Upper lobe of left lung (tissue), 6 donors: ENCODE results near the gene PRKCQ. TPM values are rescaled to one million over a fixed set of nuclear protein-coding genes. Genes with fewer than 3 reads are reported as not detected.
"Not testable (repeated sequence)": the region's sequence is repeated elsewhere in the genome, so short reads cannot be mapped to it uniquely, and the experiment has no call there.

Source experiments
- ATAC-seq, 2 donors: fragments of 200-7000 bp; cut with Tn5 transposase; one replicate each; pipeline ENCODE4 v1.9.1; 2022; ENCODE audit warnings: mild to moderate bottlenecking in 2 of 2, moderate library complexity in 2 of 2; ENCODE audit not compliant: low FRiP score in 2 of 2
- DNase-seq, 2 donors: peaks; one replicate each; pipeline ENCODE4 v3.0.0-alpha.2; 2019 to 2020
- H3K27ac ChIP-seq, 4 donors: fragments of 200-600 bp; sonication (generic); one replicate each; pipeline ENCODE4 v1.5.1; 2016 to 2019
- H3K27me3 ChIP-seq, 4 donors: fragments of 200-600 bp; sonication (generic); one replicate each; pipeline ENCODE4 v1.5.1; 2017 to 2019
- H3K36me3 ChIP-seq, 4 donors: fragments of 200-600 bp; sonication (generic); one replicate each; pipeline ENCODE4 v1.5.1; 2016 to 2019
- H3K4me1 ChIP-seq, 4 donors: fragments of 200-600 bp; sonication (generic); one replicate each; pipeline ENCODE4 v1.5.1; 2018 to 2019
- H3K4me3 ChIP-seq, 4 donors: fragments of 200-600 bp; sonication (generic); one replicate each; pipeline ENCODE4 v1.5.1; 2017 to 2019; ENCODE audit warnings: mild to moderate bottlenecking in 2 of 4, moderate library complexity in 1 of 4
- H3K9me3 ChIP-seq, 4 donors: fragments of 200-600 bp; sonication (generic); one replicate each; pipeline ENCODE4 v1.5.1; 2018 to 2019
- EP300 ChIP-seq, 4 donors: sonication (generic); formaldehyde crosslinking; IDR thresholded peaks; one replicate each; pipeline ENCODE4 v1.5.1; 2017; ENCODE audit warnings: antibody characterized with exemption in 4 of 4, control low read depth in 2 of 4
- POLR2A ChIP-seq, 4 donors: fragments of 450-650 bp; IDR thresholded peaks; one replicate each; pipeline ENCODE4 v1.5.1; 2016 to 2017; ENCODE audit warnings: antibody characterized with exemption in 4 of 4, mild to moderate bottlenecking in 2 of 4
- POLR2AphosphoS5 ChIP-seq, 2 donors: sonication (generic); formaldehyde crosslinking; IDR thresholded peaks; one replicate each; pipeline ENCODE4 v1.5.1; 2017; ENCODE audit warnings: antibody characterized with exemption in 2 of 2
- WGBS, 2 donors: methylation state at CpG; one replicate each; pipeline ENCODE4 v1.1.5; 2017 to 2018; 5-methylcytosine and 5-hydroxymethylcytosine counted together
- total RNA-seq, 6 donors: library from RNA; depleted of rRNA in 4 of 6; stranded (reverse); fragments of >200 nt in 4 of 6; gene quantifications; one replicate each; pipeline versions ENCODE4 v1.1.0 to v1.2.1, GENCODE V29; 2016 to 2021
- TF ChIP-seq, protein P1 (sequence below), 6 experiments: fragments of 450-650 bp in 4 of 6; fragments of 200-600 bp in 2 of 6; sonication (generic) in 2 of 6; IDR thresholded peaks; one replicate each; pipeline ENCODE4 v1.5.1; 2016 to 2019; ENCODE audit warnings: antibody characterized with exemption in 6 of 6
- donor health status: DM: no; HTN: no; CAD: no; lungs with moderate emphysema.
- donor health status: DM: no; HTN: yes; CAD: no; lungs with severe emphysema.

The PRKCQ gene
- total RNA-seq, 6 donors from 2014 or later: 6.5 to 16.8 (median 11.2) TPM

- no peak for TF ChIP-seq POLR2A (IDR thresholded peaks at IDR 0.05)
- no peak for TF ChIP-seq EP300 (IDR thresholded peaks at IDR 0.05)
- TF ChIP-seq, protein P1, sequence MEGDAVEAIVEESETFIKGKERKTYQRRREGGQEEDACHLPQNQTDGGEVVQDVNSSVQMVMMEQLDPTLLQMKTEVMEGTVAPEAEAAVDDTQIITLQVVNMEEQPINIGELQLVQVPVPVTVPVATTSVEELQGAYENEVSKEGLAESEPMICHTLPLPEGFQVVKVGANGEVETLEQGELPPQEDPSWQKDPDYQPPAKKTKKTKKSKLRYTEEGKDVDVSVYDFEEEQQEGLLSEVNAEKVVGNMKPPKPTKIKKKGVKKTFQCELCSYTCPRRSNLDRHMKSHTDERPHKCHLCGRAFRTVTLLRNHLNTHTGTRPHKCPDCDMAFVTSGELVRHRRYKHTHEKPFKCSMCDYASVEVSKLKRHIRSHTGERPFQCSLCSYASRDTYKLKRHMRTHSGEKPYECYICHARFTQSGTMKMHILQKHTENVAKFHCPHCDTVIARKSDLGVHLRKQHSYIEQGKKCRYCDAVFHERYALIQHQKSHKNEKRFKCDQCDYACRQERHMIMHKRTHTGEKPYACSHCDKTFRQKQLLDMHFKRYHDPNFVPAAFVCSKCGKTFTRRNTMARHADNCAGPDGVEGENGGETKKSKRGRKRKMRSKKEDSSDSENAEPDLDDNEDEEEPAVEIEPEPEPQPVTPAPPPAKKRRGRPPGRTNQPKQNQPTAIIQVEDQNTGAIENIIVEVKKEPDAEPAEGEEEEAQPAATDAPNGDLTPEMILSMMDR (IDR thresholded peaks at IDR 0.05): no peak
- no peak for TF ChIP-seq POLR2AphosphoS5 (IDR thresholded peaks at IDR 0.05)
- no peaks in the 10 kb centered on the region for H3K27me3 ChIP-seq
- ATAC-seq (no peak), DNase-seq (no peak)
- H3K4me1 ChIP-seq: peaks cover 24 to 47% (median 27%) of the 10 kb centered on the region in 4 donors
- WGBS, 2 donors: 94 to 96% methylated on average over 7 of the region's 7 CpGs
- H3K36me3 ChIP-seq: no peaks in the 10 kb centered on the region
- no peak overlapping the region for H3K4me3 ChIP-seq
- H3K9me3 ChIP-seq: peaks cover 3 to 22% (median 9%) of the 10 kb centered on the region in 4 donors
- H3K27ac ChIP-seq: peak overlapping the region in 3 of 4 donors; percentile 32 to 83 (median 80)
Measured at GRCh38 chr10:6384031-6384430, 196.0 kb downstream of the PRKCQ start.

DNA sequence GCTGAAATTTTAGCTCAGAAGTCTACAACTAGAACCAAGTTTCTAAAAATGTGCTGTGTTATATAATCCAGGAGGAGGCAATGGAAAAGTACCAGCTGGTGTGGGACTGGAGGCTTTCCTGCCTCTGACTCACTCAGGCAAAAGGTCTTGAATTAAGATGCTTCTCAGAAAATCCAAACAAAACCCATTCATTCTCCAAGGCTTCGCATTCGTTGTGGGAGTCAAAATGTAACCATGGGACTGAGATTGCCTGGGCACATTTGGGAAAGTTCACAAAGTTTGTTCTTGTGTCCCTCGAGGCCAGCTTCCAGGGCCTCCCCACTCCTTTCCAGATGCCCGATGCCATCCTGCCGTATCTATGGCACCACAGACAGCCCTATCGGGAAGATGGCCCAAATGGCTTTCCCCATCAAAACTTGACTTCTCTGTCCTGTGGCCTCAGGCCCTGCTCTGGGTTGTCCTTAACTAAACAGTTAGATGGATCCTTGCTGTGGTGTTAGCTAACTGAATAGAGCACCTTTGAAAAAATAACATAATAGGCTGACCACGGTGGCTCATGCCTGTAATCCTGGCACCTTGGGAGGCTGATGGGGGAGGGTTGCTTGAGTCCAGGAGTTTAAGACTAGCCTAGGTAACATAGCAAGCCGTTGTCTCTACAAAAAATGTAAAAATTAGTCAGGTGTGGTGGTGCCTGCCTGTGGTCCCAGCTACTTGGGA lies 196.8 kb downstream of the PRKCQ start:
- no peak for DNase-seq
- peak in 1 of 4 donors; percentile 17 for TF ChIP-seq EP300 (IDR thresholded peaks at IDR 0.05)
- no peak for TF ChIP-seq POLR2A (IDR thresholded peaks at IDR 0.05)
- 78 to 83% methylated on average over 8 of the region's 8 CpGs for WGBS, 2 donors

DNA sequence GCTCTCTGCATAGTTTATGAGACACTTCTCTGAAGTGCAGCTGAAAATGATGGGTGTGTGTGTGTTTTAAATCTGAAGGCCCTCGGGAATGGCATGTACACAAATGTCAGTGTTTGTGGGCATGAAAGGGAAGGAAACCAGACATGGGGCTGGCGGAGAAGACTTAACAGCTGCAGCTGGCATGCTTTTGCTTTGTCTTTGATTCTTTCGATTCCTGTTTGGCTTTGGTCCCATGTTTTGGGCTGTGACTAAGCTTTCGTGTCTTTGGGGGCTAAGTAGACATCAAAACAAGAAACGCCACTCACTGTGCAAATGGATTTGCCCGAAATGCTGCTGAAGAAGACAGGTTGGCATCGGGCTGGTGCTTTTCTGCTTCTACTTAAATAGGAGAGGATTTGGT lies 198.0 kb downstream of the PRKCQ start:
- 4 to 8% methylated on average over 7 of the region's 7 CpGs for WGBS, 2 donors
- Histone ChIP-seq H3K4me3 (peak overlapping the region in 1 of 4 donors; percentile 24), H3K27me3 (no peaks in the 10 kb centered on the region), H3K36me3 (no peaks in the 10 kb centered on the region), H3K27ac (peak overlapping the region; percentile 29 to 83 (median 79)), H3K9me3 (peaks cover 3 to 17% (median 11%) of the 10 kb centered on the region in 4 donors), H3K4me1 (peaks cover 24 to 47% (median 27%) of the 10 kb centered on the region in 4 donors)
- peak; percentile 59 to 62 for ATAC-seq
- DNase-seq: peak in 1 of 2 donors; percentile 48
- TF ChIP-seq EP300 (IDR thresholded peaks at IDR 0.05) (peak in 1 of 4 donors; percentile 8), POLR2A (IDR thresholded peaks at IDR 0.05) (peak in 1 of 4 donors; percentile 28), POLR2AphosphoS5 (IDR thresholded peaks at IDR 0.05) (peak in 1 of 2 donors; percentile 3)
- TF ChIP-seq, protein P1 (IDR thresholded peaks at IDR 0.05): no peak

More for the DNA sequence above, 196.8 kb downstream of the PRKCQ start:
- H3K4me3 ChIP-seq: no peak overlapping the region
- peaks cover 3 to 17% (median 11%) of the 10 kb centered on the region in 4 donors for H3K9me3 ChIP-seq
- peak overlapping the region; percentile 32 to 83 (median 79) for H3K27ac ChIP-seq
- peaks cover 24 to 47% (median 27%) of the 10 kb centered on the region in 4 donors for H3K4me1 ChIP-seq
- no peaks in the 10 kb centered on the region for H3K27me3 ChIP-seq
- H3K36me3 ChIP-seq: no peaks in the 10 kb centered on the region
- ATAC-seq: peak in 1 of 2 donors; percentile 42

DNA sequence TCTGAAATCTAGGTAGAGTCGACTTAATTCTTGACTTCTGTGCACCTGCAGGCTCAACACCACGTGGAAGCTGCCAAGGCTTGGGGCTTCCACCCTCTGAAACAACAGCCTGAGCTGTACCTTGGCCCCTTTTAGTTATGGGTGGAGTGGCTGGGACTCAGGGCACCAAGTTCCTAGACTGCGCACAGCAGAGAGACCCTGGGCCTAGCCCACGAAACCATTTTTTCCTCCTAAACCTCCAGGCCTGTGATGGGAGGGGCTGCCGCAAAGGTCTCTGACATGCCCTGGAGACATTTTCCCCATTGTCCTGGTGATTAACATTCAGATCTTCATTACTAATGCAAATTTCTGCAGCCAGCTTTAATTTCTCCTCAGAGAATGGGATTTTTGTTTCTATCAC lies 199.6 kb downstream of the PRKCQ start:
- H3K27ac ChIP-seq, ATAC-seq, DNase-seq, H3K27me3 ChIP-seq, H3K4me3 ChIP-seq, H3K36me3 ChIP-seq: not testable (repeated sequence)
- 92 to 98% methylated on average over 3 to 5 of the region's 5 CpGs for whole genome bisulfite sequencing, 2 donors
- Histone ChIP-seq H3K4me1 (peaks cover 24 to 41% (median 27%) of the 10 kb centered on the region in 4 donors), H3K9me3 (peaks cover 3 to 17% (median 11%) of the 10 kb centered on the region in 4 donors)

DNA sequence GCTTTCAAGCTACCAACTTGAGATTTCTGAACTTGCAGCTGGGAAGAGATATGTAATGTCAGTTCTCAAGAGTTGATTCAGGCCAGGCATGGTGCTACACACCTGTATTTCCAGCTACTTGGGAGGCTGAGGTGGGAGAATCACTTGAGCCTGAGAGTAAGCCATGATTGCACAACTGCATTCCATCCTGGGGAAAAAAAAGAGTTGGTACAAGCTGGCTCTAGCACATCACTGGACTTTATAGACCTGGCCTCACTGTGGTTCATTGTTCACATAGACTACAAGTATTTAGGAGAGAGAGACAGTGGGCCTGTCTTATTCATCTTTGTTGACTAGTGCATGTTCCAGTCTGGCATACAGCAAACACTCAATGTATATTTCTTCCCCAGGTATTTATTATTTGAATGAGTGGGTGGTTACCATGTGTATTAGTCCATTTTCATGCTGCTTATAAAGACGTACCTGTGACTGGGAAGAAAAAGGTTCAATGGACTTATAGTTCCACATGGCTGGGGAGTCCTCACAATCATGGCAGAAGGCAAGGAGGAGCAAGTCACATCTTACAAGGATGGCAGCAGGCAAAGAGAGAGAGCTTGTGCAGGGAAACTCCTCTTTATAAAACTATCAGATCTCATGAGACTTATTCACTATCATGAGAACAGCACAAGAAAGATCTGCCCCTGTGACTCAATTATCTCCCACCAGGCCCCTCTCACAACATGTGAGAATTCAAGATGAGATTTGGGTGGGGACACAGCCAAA lies 200.9 kb downstream of the PRKCQ start:
- H3K27me3 ChIP-seq: no peaks in the 10 kb centered on the region
- no peak for DNase-seq
- H3K4me1 ChIP-seq: peaks cover 14 to 28% (median 18%) of the 10 kb centered on the region in 4 donors
- no peak for ATAC-seq
- H3K36me3 ChIP-seq: no peaks in the 10 kb centered on the region
- H3K9me3 ChIP-seq: peaks cover 3 to 17% (median 11%) of the 10 kb centered on the region in 4 donors
- TF ChIP-seq POLR2AphosphoS5 (IDR thresholded peaks at IDR 0.05) (no peak), EP300 (IDR thresholded peaks at IDR 0.05) (no peak), POLR2A (IDR thresholded peaks at IDR 0.05) (no peak)
- TF ChIP-seq, protein P1 (IDR thresholded peaks at IDR 0.05): no peak
- 93 to 94% methylated on average over 1 of the region's 1 CpG for WGBS, 2 donors
- no peak overlapping the region for H3K27ac ChIP-seq
- no peak overlapping the region for H3K4me3 ChIP-seq
